Measurements from ENCODE around the gene GRIP2.

- no peak for TF ChIP-seq POLR2AphosphoS5 (IDR thresholded peaks at IDR 0.05; ENCODE audit: low read depth, low read length)
- TF ChIP-seq REST (IDR thresholded peaks at IDR 0.05; ENCODE audit: insufficient read depth in 1 of 2, low read depth in 2 of 2, low read length in 2 of 2), result no peak
- TF ChIP-seq TAF1 (IDR thresholded peaks at IDR 0.05; ENCODE audit: borderline replicate concordance, insufficient read depth, low read length), result no peak
- TF ChIP-seq SIN3A (IDR thresholded peaks at IDR 0.05; ENCODE audit: borderline replicate concordance, insufficient read depth, low read length), result no peak
- no peak for TF ChIP-seq FOXP2 (optimal IDR thresholded peaks at IDR 0.05; ENCODE audit: borderline replicate concordance, extremely low read depth, extremely low read length, insufficient read depth)
Observed at GRCh38 chr3:14541646-14542045, 1.5 kb upstream of the GRIP2 start.

Measured in PFSK-1 (cell line).